Stimulated activated CD8-positive, alpha-beta memory T cell treated with anti-CD3 and anti-CD28 coated beads, Interleukin-7, amount 100 ng/mL, for 1 hour (primary cell): Measurements from ENCODE around the gene SPSB4.
"Not testable (repeated sequence)": the region's sequence is repeated elsewhere in the genome, so short reads cannot be mapped to it uniquely, and the experiment has no call there.

ENCODE experiments used
- DNase-seq, 2 donors: peaks; one replicate each; pipeline ENCODE4 v3.0.0-alpha.2; 2020; ENCODE audit warnings: low read depth in 2 of 2

The SPSB4 gene

GRCh38 chr3:141050576-141051442, at the start of gene SPSB4:
SPSB4 (plus strand) TSS chr3:141051347; CDS start chr3:141066105, 14,758 bp downstream.
- DNase-seq = no peak

- no peak for DNase-seq
Measured at GRCh38 chr3:141006344-141006743, 44.8 kb upstream of the SPSB4 start.

GRCh38 chr3:141009496-141009895, 41.7 kb upstream of the SPSB4 start:
- DNase-seq = no peak

- DNase-seq = peak; percentile 31 to 59
Measured at GRCh38 chr3:141011232-141011996, 39.7 kb upstream of the SPSB4 start.

- no peak for DNase-seq
Measured at GRCh38 chr3:141011997-141012262, 39.2 kb upstream of the SPSB4 start.

- no peak for DNase-seq
Measured at GRCh38 chr3:141012571-141012970, 38.6 kb upstream of the SPSB4 start.

- no peak for DNase-seq
Measured at GRCh38 chr3:141015481-141015880, 35.7 kb upstream of the SPSB4 start.

- not testable (repeated sequence) for DNase-seq
Measured at GRCh38 chr3:141017366-141018322, 33.5 kb upstream of the SPSB4 start.

GRCh38 chr3:141019244-141019643, 31.9 kb upstream of the SPSB4 start:
- no peak for DNase-seq

GRCh38 chr3:141020143-141020830, 30.9 kb upstream of the SPSB4 start:
- no peak for DNase-seq

GRCh38 chr3:141021261-141021660, 29.9 kb upstream of the SPSB4 start:
- DNase-seq = no peak

- DNase-seq = no peak
Measured at GRCh38 chr3:141030296-141030695, 20.9 kb upstream of the SPSB4 start.

- DNase-seq = no peak
Measured at GRCh38 chr3:141039589-141039988, 11.6 kb upstream of the SPSB4 start.

- DNase-seq = no peak
Measured at GRCh38 chr3:141044695-141045641, 6.2 kb upstream of the SPSB4 start.

GRCh38 chr3:141045849-141046248, 5.3 kb upstream of the SPSB4 start:
- no peak for DNase-seq

GRCh38 chr3:141047168-141047567, 4.0 kb upstream of the SPSB4 start:
- no peak for DNase-seq

- DNase-seq = no peak
Measured at GRCh38 chr3:141049681-141050080, 1.5 kb upstream of the SPSB4 start.

GRCh38 chr3:141051443-141052200, 475 bp downstream of the SPSB4 start:
- no peak for DNase-seq
